ENCODE measurements around the gene ABCC4.
"Not testable (repeated sequence)": the region's sequence is repeated elsewhere in the genome, so short reads cannot be mapped to it uniquely, and the experiment has no call there.

Gene ABCC4

DNA sequence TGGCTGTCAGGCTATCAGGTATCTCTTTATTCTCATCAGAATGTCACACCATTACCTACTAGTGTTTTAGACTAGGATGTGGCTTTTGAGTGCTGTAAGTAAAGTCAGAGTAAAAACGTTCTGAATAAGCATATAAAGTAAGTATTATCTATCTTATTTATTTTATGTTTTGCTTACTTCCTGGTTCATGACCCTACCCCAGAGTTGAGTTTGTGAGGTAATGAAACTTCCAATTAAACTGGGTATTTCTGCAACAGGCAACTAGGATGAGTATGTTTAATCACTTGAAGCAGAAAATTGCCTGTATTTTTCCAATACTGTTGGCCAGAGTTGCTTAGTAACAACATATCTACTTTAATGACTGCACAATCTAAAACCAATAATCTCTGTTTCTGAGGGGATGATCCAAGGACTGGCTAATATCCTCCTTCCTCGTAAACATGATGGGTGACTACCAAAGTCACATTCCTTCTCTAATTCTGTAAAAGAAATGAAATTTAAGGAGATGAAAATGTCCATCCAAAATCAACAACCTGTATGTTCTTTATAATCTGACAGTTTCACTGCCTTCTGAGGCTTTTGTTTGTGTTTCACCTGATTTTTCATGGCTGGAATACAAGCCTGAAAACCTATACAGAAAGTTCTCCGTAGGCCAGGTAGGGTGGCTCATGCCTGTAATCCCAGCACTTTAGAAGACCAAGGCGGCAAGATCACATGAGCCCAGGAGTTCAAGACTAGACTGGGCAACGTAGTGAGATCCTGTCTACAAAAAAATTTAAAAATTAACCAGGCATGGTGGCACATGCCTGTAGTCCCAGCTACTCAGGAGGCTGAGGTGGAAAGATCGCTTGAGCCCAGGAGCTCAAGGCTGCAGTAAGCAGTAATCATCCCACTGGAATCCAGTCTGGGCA is 83.1 kb downstream of the ABCC4 start:
- Mint-ChIP-seq H3K9me3 (no peaks in the 10 kb centered on the region), H3K27me3 (no peaks in the 10 kb centered on the region), H3K36me3 (ENCODE audit: low read depth) (peaks cover 32% of the 10 kb centered on the region), H3K27ac (no peak overlapping the region), H3K4me3 (no peak overlapping the region), H3K4me1 (ENCODE audit: low read depth) (no peaks in the 10 kb centered on the region)

DNA sequence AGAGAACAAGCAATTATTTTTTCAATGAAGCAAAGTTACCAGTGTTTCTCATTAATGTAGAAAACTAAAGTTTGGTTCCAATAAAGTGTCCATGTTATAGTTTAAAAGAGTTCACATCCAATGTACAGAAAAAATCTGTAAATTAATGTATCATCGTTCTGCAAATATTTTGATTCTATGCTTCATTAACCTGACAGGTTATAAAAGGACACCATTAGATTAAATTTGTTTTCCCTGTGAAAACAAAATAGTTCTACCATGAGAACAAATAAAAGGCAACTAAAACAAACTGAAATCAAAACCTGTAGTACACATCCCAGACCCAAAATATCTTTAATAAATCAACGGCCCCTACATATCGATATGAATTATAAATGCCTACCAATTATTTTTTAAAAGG is 85.1 kb downstream of the ABCC4 start:
- no peaks in the 10 kb centered on the region for H3K27me3 Mint-ChIP-seq
- no peaks in the 10 kb centered on the region for H3K4me1 Mint-ChIP-seq (ENCODE audit: low read depth)
- H3K4me3 Mint-ChIP-seq = no peak overlapping the region
- peaks cover 44% of the 10 kb centered on the region for H3K36me3 Mint-ChIP-seq (ENCODE audit: low read depth)
- no peak overlapping the region for H3K27ac Mint-ChIP-seq
- H3K9me3 Mint-ChIP-seq = no peaks in the 10 kb centered on the region

- Mint-ChIP-seq H3K4me1 (ENCODE audit: low read depth) (no peaks in the 10 kb centered on the region), H3K27me3 (no peaks in the 10 kb centered on the region), H3K36me3 (ENCODE audit: low read depth) (peaks cover 32% of the 10 kb centered on the region), H3K9me3 (no peaks in the 10 kb centered on the region), H3K27ac (no peak overlapping the region), H3K4me3 (no peak overlapping the region)
Observed at GRCh38 chr13:95212983-95213850, 88.0 kb downstream of the ABCC4 start.

- Mint-ChIP-seq H3K9me3 (no peaks in the 10 kb centered on the region), H3K27me3 (no peaks in the 10 kb centered on the region), H3K27ac (no peak overlapping the region), H3K4me1 (ENCODE audit: low read depth) (no peaks in the 10 kb centered on the region), H3K4me3 (no peak overlapping the region), H3K36me3 (ENCODE audit: low read depth) (peaks cover 56% of the 10 kb centered on the region)
Observed at GRCh38 chr13:95209109-95209508, 92.1 kb downstream of the ABCC4 start.

- Mint-ChIP-seq H3K27ac (no peak overlapping the region), H3K9me3 (no peaks in the 10 kb centered on the region), H3K36me3 (ENCODE audit: low read depth) (peaks cover 46% of the 10 kb centered on the region), H3K4me3 (no peak overlapping the region), H3K4me1 (ENCODE audit: low read depth) (no peaks in the 10 kb centered on the region), H3K27me3 (no peaks in the 10 kb centered on the region)
Observed at GRCh38 chr13:95207769-95208366, 93.4 kb downstream of the ABCC4 start.

- Mint-ChIP-seq H3K27ac (no peak overlapping the region), H3K9me3 (no peaks in the 10 kb centered on the region), H3K4me1 (ENCODE audit: low read depth) (no peaks in the 10 kb centered on the region), H3K27me3 (no peaks in the 10 kb centered on the region), H3K36me3 (ENCODE audit: low read depth) (peaks cover 38% of the 10 kb centered on the region), H3K4me3 (no peak overlapping the region)
Observed at GRCh38 chr13:95206116-95206515, 95.1 kb downstream of the ABCC4 start.

GRCh38 chr13:95204231-95204765 is 97.0 kb downstream of the ABCC4 start:
- Mint-ChIP-seq H3K27ac (no peak overlapping the region), H3K4me1 (ENCODE audit: low read depth) (no peaks in the 10 kb centered on the region), H3K36me3 (ENCODE audit: low read depth) (peaks cover 52% of the 10 kb centered on the region), H3K4me3 (no peak overlapping the region), H3K9me3 (no peaks in the 10 kb centered on the region), H3K27me3 (no peaks in the 10 kb centered on the region)

- no peaks in the 10 kb centered on the region for H3K9me3 Mint-ChIP-seq
- no peak overlapping the region for H3K27ac Mint-ChIP-seq
- H3K4me3 Mint-ChIP-seq = no peak overlapping the region
- no peaks in the 10 kb centered on the region for H3K27me3 Mint-ChIP-seq
- peaks cover 3% of the 10 kb centered on the region for H3K4me1 Mint-ChIP-seq (ENCODE audit: low read depth)
- peaks cover 65% of the 10 kb centered on the region for H3K36me3 Mint-ChIP-seq (ENCODE audit: low read depth)
Observed at GRCh38 chr13:95201814-95202651, 99.2 kb downstream of the ABCC4 start.

- H3K27ac Mint-ChIP-seq; H3K9me3 Mint-ChIP-seq; H3K4me3 Mint-ChIP-seq; H3K4me1 Mint-ChIP-seq (ENCODE audit: low read depth); H3K27me3 Mint-ChIP-seq: not testable (repeated sequence)
- H3K36me3 Mint-ChIP-seq (ENCODE audit: low read depth) = peaks cover 58% of the 10 kb centered on the region
Observed at GRCh38 chr13:95200386-95200957, 100.8 kb downstream of the ABCC4 start.

GRCh38 chr13:95199896-95200295 is 101.4 kb downstream of the ABCC4 start:
- Mint-ChIP-seq H3K4me1 (ENCODE audit: low read depth) (peaks cover 3% of the 10 kb centered on the region), H3K4me3 (no peak overlapping the region), H3K27me3 (no peaks in the 10 kb centered on the region), H3K27ac (no peak overlapping the region), H3K9me3 (no peaks in the 10 kb centered on the region), H3K36me3 (ENCODE audit: low read depth) (peaks cover 54% of the 10 kb centered on the region)

DNA sequence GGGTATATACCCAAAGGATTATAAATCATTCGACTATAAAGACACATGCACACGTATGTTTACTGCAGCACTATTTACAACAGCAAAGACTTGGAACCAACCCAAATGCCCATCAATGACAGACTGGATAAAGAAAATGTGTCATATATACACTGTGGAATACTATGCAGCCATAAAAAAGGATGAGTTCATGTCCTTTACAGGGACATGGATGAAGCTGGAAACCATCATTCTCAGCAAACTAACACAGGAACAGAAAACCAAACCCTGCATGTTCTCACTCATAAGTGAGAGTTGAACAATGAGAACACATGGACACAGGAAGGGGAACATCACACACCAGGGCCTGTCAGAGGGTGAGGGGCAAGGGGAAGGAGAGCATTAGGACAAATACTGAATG is 102.6 kb downstream of the ABCC4 start:
- H3K4me1 Mint-ChIP-seq (ENCODE audit: low read depth); H3K9me3 Mint-ChIP-seq; H3K27ac Mint-ChIP-seq; H3K4me3 Mint-ChIP-seq; H3K27me3 Mint-ChIP-seq: not testable (repeated sequence)
- H3K36me3 Mint-ChIP-seq (ENCODE audit: low read depth) = peaks cover 48% of the 10 kb centered on the region

GRCh38 chr13:95197548-95197947 is 103.7 kb downstream of the ABCC4 start:
- H3K4me1 Mint-ChIP-seq (ENCODE audit: low read depth) = peaks cover 3% of the 10 kb centered on the region

GRCh38 chr13:95195146-95195545 is 106.1 kb downstream of the ABCC4 start:
- no peaks in the 10 kb centered on the region for H3K9me3 Mint-ChIP-seq
- H3K4me3 Mint-ChIP-seq = no peak overlapping the region
- peaks cover 38% of the 10 kb centered on the region for H3K36me3 Mint-ChIP-seq (ENCODE audit: low read depth)
- H3K27ac Mint-ChIP-seq = no peak overlapping the region
- peaks cover 3% of the 10 kb centered on the region for H3K4me1 Mint-ChIP-seq (ENCODE audit: low read depth)
- H3K27me3 Mint-ChIP-seq = no peaks in the 10 kb centered on the region

More at GRCh38 chr13:95197548-95197947, 103.7 kb downstream of the ABCC4 start:
- Mint-ChIP-seq H3K9me3 (no peaks in the 10 kb centered on the region), H3K27me3 (no peaks in the 10 kb centered on the region), H3K27ac (no peak overlapping the region), H3K4me3 (no peak overlapping the region), H3K36me3 (ENCODE audit: low read depth) (peaks cover 52% of the 10 kb centered on the region)
